ENCODE measurements around the gene PPP2R3B.

DNA sequence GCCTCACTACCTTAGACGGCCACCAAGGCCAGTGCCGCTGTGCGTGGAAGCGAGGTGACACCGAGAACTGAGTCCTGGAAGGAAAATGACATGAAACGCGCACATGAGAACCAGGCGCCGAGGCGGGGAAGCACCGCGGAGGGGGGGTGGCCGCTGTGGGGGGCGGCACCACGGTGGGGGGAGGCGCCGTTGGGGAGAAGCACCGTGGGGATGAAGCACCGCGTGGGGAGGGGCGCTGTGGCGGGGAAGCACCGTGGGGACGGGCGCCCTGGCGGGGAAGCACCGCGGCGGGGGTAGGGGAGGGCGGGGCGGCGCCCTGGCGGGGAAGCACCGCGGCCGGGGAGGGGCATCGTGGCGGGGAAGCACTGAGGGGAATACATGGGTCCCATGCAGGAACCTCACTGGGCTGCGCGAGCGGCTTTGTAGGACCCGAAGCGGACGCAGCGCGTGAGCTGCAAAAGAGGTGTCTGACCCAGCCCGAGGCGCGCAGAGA lies 28.0 kb downstream of the PPP2R3B start:
- TF ChIP-seq, protein P1, sequence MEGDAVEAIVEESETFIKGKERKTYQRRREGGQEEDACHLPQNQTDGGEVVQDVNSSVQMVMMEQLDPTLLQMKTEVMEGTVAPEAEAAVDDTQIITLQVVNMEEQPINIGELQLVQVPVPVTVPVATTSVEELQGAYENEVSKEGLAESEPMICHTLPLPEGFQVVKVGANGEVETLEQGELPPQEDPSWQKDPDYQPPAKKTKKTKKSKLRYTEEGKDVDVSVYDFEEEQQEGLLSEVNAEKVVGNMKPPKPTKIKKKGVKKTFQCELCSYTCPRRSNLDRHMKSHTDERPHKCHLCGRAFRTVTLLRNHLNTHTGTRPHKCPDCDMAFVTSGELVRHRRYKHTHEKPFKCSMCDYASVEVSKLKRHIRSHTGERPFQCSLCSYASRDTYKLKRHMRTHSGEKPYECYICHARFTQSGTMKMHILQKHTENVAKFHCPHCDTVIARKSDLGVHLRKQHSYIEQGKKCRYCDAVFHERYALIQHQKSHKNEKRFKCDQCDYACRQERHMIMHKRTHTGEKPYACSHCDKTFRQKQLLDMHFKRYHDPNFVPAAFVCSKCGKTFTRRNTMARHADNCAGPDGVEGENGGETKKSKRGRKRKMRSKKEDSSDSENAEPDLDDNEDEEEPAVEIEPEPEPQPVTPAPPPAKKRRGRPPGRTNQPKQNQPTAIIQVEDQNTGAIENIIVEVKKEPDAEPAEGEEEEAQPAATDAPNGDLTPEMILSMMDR (IDR thresholded peaks at IDR 0.05; ENCODE audit: poor library complexity, severe bottlenecking) = no peak
- TF ChIP-seq SMC3 (conservative IDR thresholded peaks at IDR 0.05; ENCODE audit: poor library complexity) (no peak), TAF1 (IDR thresholded peaks at IDR 0.05; ENCODE audit: low read depth) (no peak), EP300 (conservative IDR thresholded peaks at IDR 0.05; ENCODE audit: poor library complexity, severe bottlenecking) (no peak), POLR2AphosphoS5 (IDR thresholded peaks at IDR 0.05) (no peak)
- TF ChIP-seq, protein P2, sequence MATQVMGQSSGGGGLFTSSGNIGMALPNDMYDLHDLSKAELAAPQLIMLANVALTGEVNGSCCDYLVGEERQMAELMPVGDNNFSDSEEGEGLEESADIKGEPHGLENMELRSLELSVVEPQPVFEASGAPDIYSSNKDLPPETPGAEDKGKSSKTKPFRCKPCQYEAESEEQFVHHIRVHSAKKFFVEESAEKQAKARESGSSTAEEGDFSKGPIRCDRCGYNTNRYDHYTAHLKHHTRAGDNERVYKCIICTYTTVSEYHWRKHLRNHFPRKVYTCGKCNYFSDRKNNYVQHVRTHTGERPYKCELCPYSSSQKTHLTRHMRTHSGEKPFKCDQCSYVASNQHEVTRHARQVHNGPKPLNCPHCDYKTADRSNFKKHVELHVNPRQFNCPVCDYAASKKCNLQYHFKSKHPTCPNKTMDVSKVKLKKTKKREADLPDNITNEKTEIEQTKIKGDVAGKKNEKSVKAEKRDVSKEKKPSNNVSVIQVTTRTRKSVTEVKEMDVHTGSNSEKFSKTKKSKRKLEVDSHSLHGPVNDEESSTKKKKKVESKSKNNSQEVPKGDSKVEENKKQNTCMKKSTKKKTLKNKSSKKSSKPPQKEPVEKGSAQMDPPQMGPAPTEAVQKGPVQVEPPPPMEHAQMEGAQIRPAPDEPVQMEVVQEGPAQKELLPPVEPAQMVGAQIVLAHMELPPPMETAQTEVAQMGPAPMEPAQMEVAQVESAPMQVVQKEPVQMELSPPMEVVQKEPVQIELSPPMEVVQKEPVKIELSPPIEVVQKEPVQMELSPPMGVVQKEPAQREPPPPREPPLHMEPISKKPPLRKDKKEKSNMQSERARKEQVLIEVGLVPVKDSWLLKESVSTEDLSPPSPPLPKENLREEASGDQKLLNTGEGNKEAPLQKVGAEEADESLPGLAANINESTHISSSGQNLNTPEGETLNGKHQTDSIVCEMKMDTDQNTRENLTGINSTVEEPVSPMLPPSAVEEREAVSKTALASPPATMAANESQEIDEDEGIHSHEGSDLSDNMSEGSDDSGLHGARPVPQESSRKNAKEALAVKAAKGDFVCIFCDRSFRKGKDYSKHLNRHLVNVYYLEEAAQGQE (IDR thresholded peaks at IDR 0.05; ENCODE audit: borderline replicate concordance) = no peak

Data from neural cell (in vitro differentiated cells).